OCI-LY3 (cell line): ENCODE measurements around the gene HSD17B12.

ENCODE experiments used
- H2AFZ ChIP-seq: fragments of 200-600, 300-600 bp; shearing (Covaris generic); 2 replicates; pipeline ENCODE4 v1.6.0; 2014; ENCODE audit warnings: antibody characterized with exemption, low read depth, low read length
- H3K27ac ChIP-seq: fragments of 200-600, 300-600 bp; sonication (generic); 2 replicates; pipeline ENCODE4 v1.5.1; 2014; ENCODE audit warnings: mild to moderate bottlenecking, low read length, moderate library complexity, mixed read lengths
- H3K27me3 ChIP-seq: fragments of 200-600, 300-600 bp; sonication (generic); 2 replicates; pipeline ENCODE4 v1.6.1; 2014; ENCODE audit warnings: low read depth, low read length, mixed read lengths
- H3K36me3 ChIP-seq: fragments of 200-600, 300-600 bp; sonication (generic); replicated peaks from 2 replicates; pipeline ENCODE3; 2014; ENCODE audit warnings: low read depth, low read length, mixed read lengths
- H3K4me1 ChIP-seq: fragments of 300-600, 200-600 bp; sonication (generic); 2 replicates; pipeline ENCODE4 v1.6.1; 2014; ENCODE audit warnings: low read length, mixed read lengths
- H3K4me2 ChIP-seq: fragments of 200-600, 300-600 bp; sonication (generic); 2 replicates; pipeline ENCODE4 v1.6.1; 2014; ENCODE audit warnings: low read length, mixed read lengths
- H3K4me3 ChIP-seq: fragments of 300-600, 200-600 bp; sonication (generic); 2 replicates; pipeline ENCODE4 v1.5.1; 2014; ENCODE audit warnings: antibody characterized with exemption, mild to moderate bottlenecking, low read length, moderate library complexity
- H3K79me2 ChIP-seq: fragments of 300-600, 200-600 bp; shearing (Covaris generic); 2 replicates; pipeline ENCODE4 v1.6.1; 2014; ENCODE audit warnings: mild to moderate bottlenecking, low read length, mixed read lengths
- H3K9ac ChIP-seq: fragments of 300-600, 200-600 bp; shearing (Covaris generic); 2 replicates; pipeline ENCODE4 v1.6.0; 2014; ENCODE audit warnings: mild to moderate bottlenecking, low read length, moderate library complexity
- H3K9me3 ChIP-seq: fragments of 200-600, 300-600 bp; shearing (Covaris generic); 2 replicates; pipeline ENCODE4 v1.6.1; 2014; ENCODE audit warnings: low read length, mixed read lengths; ENCODE audit not compliant: insufficient read depth
- H4K20me1 ChIP-seq: fragments of 200-600, 300-600 bp; sonication (generic); 2 replicates; pipeline ENCODE4 v1.6.1; 2016; ENCODE audit warnings: low read length, mixed read lengths; ENCODE audit not compliant: insufficient read depth
- EZH2phosphoT487 ChIP-seq: fragments of 200-600 bp; shearing (Covaris generic); IDR thresholded peaks from 2 replicates; pipeline ENCODE4 v1.6.1; 2018; ENCODE audit warnings: antibody characterized with exemption, mixed run types, low read depth
- TF ChIP-seq, protein P1 (sequence below): fragments of 200-600, 300-600 bp; sonication (generic); IDR thresholded peaks from 2 replicates; pipeline ENCODE4 v1.5.1; 2014; ENCODE audit warnings: antibody characterized with exemption, low read length, low read depth

Gene HSD17B12

GRCh38 chr11:43903969-43904368 lies 223.4 kb downstream of the HSD17B12 start:
- Histone ChIP-seq H3K9ac (no peak overlapping the region), H3K27me3 (no peaks in the 10 kb centered on the region), H2AFZ (no peak overlapping the region), H3K4me3 (no peak overlapping the region), H3K27ac (no peak overlapping the region), H4K20me1 (no peaks in the 10 kb centered on the region), H3K4me1 (peaks cover 4% of the 10 kb centered on the region; the same call in 1 of the 2 replicates), H3K9me3 (no peaks in the 10 kb centered on the region), H3K79me2 (no peaks in the 10 kb centered on the region), H3K36me3 (peaks cover 47% of the 10 kb centered on the region), H3K4me2 (no peak overlapping the region)
- no peak for TF ChIP-seq EZH2phosphoT487
- TF ChIP-seq, protein P1, sequence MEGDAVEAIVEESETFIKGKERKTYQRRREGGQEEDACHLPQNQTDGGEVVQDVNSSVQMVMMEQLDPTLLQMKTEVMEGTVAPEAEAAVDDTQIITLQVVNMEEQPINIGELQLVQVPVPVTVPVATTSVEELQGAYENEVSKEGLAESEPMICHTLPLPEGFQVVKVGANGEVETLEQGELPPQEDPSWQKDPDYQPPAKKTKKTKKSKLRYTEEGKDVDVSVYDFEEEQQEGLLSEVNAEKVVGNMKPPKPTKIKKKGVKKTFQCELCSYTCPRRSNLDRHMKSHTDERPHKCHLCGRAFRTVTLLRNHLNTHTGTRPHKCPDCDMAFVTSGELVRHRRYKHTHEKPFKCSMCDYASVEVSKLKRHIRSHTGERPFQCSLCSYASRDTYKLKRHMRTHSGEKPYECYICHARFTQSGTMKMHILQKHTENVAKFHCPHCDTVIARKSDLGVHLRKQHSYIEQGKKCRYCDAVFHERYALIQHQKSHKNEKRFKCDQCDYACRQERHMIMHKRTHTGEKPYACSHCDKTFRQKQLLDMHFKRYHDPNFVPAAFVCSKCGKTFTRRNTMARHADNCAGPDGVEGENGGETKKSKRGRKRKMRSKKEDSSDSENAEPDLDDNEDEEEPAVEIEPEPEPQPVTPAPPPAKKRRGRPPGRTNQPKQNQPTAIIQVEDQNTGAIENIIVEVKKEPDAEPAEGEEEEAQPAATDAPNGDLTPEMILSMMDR = no peak

- H3K4me2 ChIP-seq = no peak overlapping the region
- no peak overlapping the region for H3K27ac ChIP-seq
- TF ChIP-seq, protein P1 = no peak
- no peak for TF ChIP-seq EZH2phosphoT487
- no peaks in the 10 kb centered on the region for H3K79me2 ChIP-seq
- peaks cover 4% of the 10 kb centered on the region; the same call in 1 of the 2 replicates for H3K4me1 ChIP-seq
- no peaks in the 10 kb centered on the region for H3K9me3 ChIP-seq
- no peaks in the 10 kb centered on the region for H4K20me1 ChIP-seq
- no peak overlapping the region for H3K9ac ChIP-seq
- H3K27me3 ChIP-seq = no peaks in the 10 kb centered on the region
- no peak overlapping the region for H2AFZ ChIP-seq
- no peak overlapping the region for H3K4me3 ChIP-seq
- peaks cover 49% of the 10 kb centered on the region for H3K36me3 ChIP-seq
Observed at GRCh38 chr11:43904742-43905535, 224.4 kb downstream of the HSD17B12 start.

GRCh38 chr11:43905813-43906241 lies 225.3 kb downstream of the HSD17B12 start:
- Histone ChIP-seq H3K4me3 (no peak overlapping the region), H3K27me3 (no peaks in the 10 kb centered on the region), H3K79me2 (no peaks in the 10 kb centered on the region), H3K9ac (no peak overlapping the region), H4K20me1 (no peaks in the 10 kb centered on the region), H2AFZ (no peak overlapping the region), H3K36me3 (peaks cover 56% of the 10 kb centered on the region), H3K4me2 (no peak overlapping the region), H3K4me1 (peaks cover 4% of the 10 kb centered on the region; the same call in 1 of the 2 replicates), H3K9me3 (no peaks in the 10 kb centered on the region), H3K27ac (no peak overlapping the region)
- TF ChIP-seq, protein P1 = no peak
- no peak for TF ChIP-seq EZH2phosphoT487
